ENCODE data around the gene USP44. TPM values are rescaled to one million over a fixed set of nuclear protein-coding genes. Genes with fewer than 3 reads are reported as not detected.

The USP44 gene
- total RNA-seq, 1 donor from 2014 or later: 10.4 TPM

DNA sequence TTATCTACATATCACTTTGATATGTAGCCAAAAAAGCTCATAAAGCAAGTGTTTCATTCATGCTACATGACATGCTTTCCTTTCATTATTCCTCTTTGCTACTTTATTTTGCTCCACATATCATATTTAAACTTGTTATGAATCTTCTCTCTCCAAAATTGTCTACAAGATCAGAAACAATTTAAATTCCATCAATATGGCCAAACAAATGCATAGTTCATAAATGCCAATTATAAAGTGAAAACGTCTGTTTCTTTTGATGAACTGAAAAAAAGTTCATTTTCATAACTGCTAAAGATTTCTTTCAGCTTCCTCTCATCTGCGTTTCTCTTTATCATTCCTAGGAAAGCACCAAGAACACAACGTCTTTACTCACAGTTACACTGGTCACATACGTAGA lies 22.8 kb downstream of the USP44 start:
- H3K27me3 Mint-ChIP-seq (ENCODE audit: unreplicated experiment): no peaks in the 10 kb centered on the region
- TF ChIP-seq, protein P1, sequence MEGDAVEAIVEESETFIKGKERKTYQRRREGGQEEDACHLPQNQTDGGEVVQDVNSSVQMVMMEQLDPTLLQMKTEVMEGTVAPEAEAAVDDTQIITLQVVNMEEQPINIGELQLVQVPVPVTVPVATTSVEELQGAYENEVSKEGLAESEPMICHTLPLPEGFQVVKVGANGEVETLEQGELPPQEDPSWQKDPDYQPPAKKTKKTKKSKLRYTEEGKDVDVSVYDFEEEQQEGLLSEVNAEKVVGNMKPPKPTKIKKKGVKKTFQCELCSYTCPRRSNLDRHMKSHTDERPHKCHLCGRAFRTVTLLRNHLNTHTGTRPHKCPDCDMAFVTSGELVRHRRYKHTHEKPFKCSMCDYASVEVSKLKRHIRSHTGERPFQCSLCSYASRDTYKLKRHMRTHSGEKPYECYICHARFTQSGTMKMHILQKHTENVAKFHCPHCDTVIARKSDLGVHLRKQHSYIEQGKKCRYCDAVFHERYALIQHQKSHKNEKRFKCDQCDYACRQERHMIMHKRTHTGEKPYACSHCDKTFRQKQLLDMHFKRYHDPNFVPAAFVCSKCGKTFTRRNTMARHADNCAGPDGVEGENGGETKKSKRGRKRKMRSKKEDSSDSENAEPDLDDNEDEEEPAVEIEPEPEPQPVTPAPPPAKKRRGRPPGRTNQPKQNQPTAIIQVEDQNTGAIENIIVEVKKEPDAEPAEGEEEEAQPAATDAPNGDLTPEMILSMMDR (IDR thresholded peaks at IDR 0.05; ENCODE audit: unreplicated experiment): no peak

GRCh38 chr12:95522692-95523091 lies 28.6 kb downstream of the USP44 start:
- Mint-ChIP-seq H3K9me3 (ENCODE audit: unreplicated experiment) (no peaks in the 10 kb centered on the region), H3K27ac (ENCODE audit: unreplicated experiment) (no peak overlapping the region), H3K36me3 (ENCODE audit: low read depth, unreplicated experiment) (peaks cover 3% of the 10 kb centered on the region), H3K27me3 (ENCODE audit: unreplicated experiment) (no peaks in the 10 kb centered on the region), H3K4me1 (ENCODE audit: unreplicated experiment) (peaks cover 16% of the 10 kb centered on the region), H3K4me3 (ENCODE audit: unreplicated experiment) (no peak overlapping the region)
- TF ChIP-seq, protein P1 (IDR thresholded peaks at IDR 0.05; ENCODE audit: unreplicated experiment): no peak
- no peak for DNase-seq (ENCODE audit: low spot score)

More for the DNA sequence above, 22.8 kb downstream of the USP44 start:
- DNase-seq (ENCODE audit: low spot score): no peak
- Mint-ChIP-seq H3K9me3 (ENCODE audit: unreplicated experiment) (no peaks in the 10 kb centered on the region), H3K4me3 (ENCODE audit: unreplicated experiment) (no peak overlapping the region), H3K27ac (ENCODE audit: unreplicated experiment) (no peak overlapping the region), H3K4me1 (ENCODE audit: unreplicated experiment) (peaks cover 5% of the 10 kb centered on the region), H3K36me3 (ENCODE audit: low read depth, unreplicated experiment) (peaks cover 2% of the 10 kb centered on the region)

GRCh38 chr12:95520816-95521215 lies 30.5 kb downstream of the USP44 start:
- TF ChIP-seq, protein P1 (IDR thresholded peaks at IDR 0.05; ENCODE audit: unreplicated experiment): no peak
- H3K4me1 Mint-ChIP-seq (ENCODE audit: unreplicated experiment): peaks cover 16% of the 10 kb centered on the region
- H3K27ac Mint-ChIP-seq (ENCODE audit: unreplicated experiment): no peak overlapping the region
- H3K36me3 Mint-ChIP-seq (ENCODE audit: low read depth, unreplicated experiment): peaks cover 3% of the 10 kb centered on the region
- DNase-seq (ENCODE audit: low spot score): no peak
- H3K9me3 Mint-ChIP-seq (ENCODE audit: unreplicated experiment): no peaks in the 10 kb centered on the region
- no peak overlapping the region for H3K4me3 Mint-ChIP-seq (ENCODE audit: unreplicated experiment)
- H3K27me3 Mint-ChIP-seq (ENCODE audit: unreplicated experiment): no peaks in the 10 kb centered on the region

DNA sequence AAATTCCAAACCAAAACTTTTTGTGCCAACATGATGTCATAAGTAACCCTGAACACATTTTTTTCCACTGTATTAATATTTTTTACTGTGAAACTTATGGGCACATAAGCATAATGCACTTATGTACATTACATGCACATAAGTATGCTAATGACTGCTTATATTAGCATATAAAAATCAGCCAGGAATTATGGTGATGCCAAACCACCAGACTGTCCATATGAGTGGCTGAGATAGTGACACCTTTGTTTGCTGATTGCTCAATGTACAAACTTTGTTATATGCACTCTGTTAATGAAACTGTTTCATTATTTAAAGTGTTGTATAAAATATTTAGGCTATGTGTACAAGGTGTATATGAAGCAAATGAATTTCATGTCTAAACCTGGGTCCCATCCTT lies 32.3 kb downstream of the USP44 start:
- H3K36me3 Mint-ChIP-seq (ENCODE audit: low read depth, unreplicated experiment): peaks cover 3% of the 10 kb centered on the region
- H3K27ac Mint-ChIP-seq (ENCODE audit: unreplicated experiment): no peak overlapping the region
- H3K27me3 Mint-ChIP-seq (ENCODE audit: unreplicated experiment): no peaks in the 10 kb centered on the region
- TF ChIP-seq, protein P1 (IDR thresholded peaks at IDR 0.05; ENCODE audit: unreplicated experiment): no peak
- DNase-seq (ENCODE audit: low spot score): no peak
- peaks cover 16% of the 10 kb centered on the region for H3K4me1 Mint-ChIP-seq (ENCODE audit: unreplicated experiment)
- H3K4me3 Mint-ChIP-seq (ENCODE audit: unreplicated experiment): no peak overlapping the region
- H3K9me3 Mint-ChIP-seq (ENCODE audit: unreplicated experiment): no peaks in the 10 kb centered on the region

DNA sequence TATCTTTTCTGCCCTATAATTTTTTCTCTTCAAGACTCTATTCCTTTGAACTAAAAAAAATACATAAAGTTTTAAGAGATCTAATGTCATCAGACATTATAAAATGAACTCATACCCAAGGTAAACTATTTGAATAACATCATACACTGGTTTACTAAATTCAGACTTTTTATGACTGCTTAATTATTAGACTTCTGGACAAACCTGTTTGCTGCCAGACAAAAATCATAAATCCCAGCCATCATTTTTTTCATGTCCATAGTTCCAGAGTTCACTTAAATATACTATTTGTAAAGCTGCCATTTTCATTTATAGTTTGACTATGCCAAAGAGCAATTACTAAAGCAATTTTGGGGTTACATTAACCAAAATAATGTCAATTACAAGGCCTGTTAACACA lies 34.0 kb downstream of the USP44 start:
- H3K4me1 Mint-ChIP-seq (ENCODE audit: unreplicated experiment): peaks cover 6% of the 10 kb centered on the region
- no peak overlapping the region for H3K27ac Mint-ChIP-seq (ENCODE audit: unreplicated experiment)
- TF ChIP-seq, protein P1 (IDR thresholded peaks at IDR 0.05; ENCODE audit: unreplicated experiment): no peak
- H3K27me3 Mint-ChIP-seq (ENCODE audit: unreplicated experiment): no peaks in the 10 kb centered on the region
- no peak overlapping the region for H3K4me3 Mint-ChIP-seq (ENCODE audit: unreplicated experiment)
- peaks cover 9% of the 10 kb centered on the region for H3K36me3 Mint-ChIP-seq (ENCODE audit: low read depth, unreplicated experiment)
- DNase-seq (ENCODE audit: low spot score): no peak
- no peaks in the 10 kb centered on the region for H3K9me3 Mint-ChIP-seq (ENCODE audit: unreplicated experiment)

Measured in endothelial cell (in vitro differentiated cells).